GM13977 (cell line): Measurements from ENCODE around the gene CFAP74.

Experiments
- DNase-seq: peaks from one replicate; pipeline ENCODE4 v3.0.0; 2012; ENCODE audit warnings: low spot score
- in situ Hi-C: fragments of 300-500 bp; cut with MboI; formaldehyde crosslinking; loops from one replicate; pipeline ENCODE4 v1.12.0; 2022; ENCODE audit warnings: low sequenced_read_pairs, low pct_unique_long_range_greater_than_20kb, mixed read lengths, inconsistent platforms; ENCODE audit not compliant: unreplicated experiment
- TF ChIP-seq, protein P1 (sequence below): IDR thresholded peaks from 2 replicates; pipeline ENCODE4 v1.5.1; 2012; ENCODE audit warnings: mild to moderate bottlenecking, control low read depth; ENCODE audit not compliant: insufficient read depth; ENCODE audit errors: extremely low read depth, missing control alignments

The CFAP74 gene

DNA sequence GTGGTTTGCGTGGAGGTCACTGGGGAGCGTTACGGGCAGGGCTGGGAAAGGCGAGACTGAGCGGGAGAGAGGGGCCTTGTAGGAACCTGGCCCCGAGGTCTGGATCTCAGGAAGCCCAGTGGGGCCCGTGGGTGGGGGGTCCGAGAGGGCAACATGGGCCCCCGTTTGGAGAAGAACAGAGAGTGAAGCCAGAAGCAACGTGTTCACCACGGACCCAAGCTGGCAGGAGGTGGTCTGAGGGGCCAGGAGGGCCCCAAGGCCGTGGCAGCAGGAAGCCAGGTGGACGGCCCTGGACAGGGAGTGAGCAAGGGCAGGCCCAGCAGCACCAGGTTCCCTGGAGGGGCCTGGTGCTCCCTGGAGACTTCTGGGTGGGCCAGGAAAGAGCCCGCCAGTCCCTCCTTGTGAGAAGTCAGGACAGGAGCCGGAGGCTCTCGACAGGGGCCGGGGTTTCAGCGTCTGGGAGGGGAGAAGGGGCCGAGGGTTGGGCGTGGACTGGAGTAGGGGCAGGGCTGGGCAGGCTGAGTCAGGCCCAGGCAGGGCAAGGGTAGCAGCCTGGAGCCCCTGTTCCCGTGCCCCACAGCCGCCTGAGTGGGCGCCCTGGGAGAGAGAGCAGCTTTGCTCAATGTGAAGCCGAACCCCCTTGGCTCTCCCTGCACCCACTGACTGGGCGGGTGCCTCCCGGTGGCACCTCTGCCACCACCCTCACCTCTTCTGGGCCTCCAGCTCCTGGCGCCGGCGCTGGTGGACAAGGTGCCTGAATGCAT is 33.5 kb downstream of the CFAP74 start:
- in situ Hi-C loops: loop anchor here (25.0 kb wide), 1 partner anchor 417 kb away; the partner anchor contains the start of genes MORN1 and RER1
- TF ChIP-seq, protein P1, sequence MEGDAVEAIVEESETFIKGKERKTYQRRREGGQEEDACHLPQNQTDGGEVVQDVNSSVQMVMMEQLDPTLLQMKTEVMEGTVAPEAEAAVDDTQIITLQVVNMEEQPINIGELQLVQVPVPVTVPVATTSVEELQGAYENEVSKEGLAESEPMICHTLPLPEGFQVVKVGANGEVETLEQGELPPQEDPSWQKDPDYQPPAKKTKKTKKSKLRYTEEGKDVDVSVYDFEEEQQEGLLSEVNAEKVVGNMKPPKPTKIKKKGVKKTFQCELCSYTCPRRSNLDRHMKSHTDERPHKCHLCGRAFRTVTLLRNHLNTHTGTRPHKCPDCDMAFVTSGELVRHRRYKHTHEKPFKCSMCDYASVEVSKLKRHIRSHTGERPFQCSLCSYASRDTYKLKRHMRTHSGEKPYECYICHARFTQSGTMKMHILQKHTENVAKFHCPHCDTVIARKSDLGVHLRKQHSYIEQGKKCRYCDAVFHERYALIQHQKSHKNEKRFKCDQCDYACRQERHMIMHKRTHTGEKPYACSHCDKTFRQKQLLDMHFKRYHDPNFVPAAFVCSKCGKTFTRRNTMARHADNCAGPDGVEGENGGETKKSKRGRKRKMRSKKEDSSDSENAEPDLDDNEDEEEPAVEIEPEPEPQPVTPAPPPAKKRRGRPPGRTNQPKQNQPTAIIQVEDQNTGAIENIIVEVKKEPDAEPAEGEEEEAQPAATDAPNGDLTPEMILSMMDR: no peak

GRCh38 chr1:1969505-1969900 is 34.1 kb downstream of the CFAP74 start:
- in situ Hi-C loops: loop anchor here (25.0 kb wide), 1 partner anchor 418 kb away; the partner anchor contains the start of genes MORN1 and RER1
- TF ChIP-seq, protein P1: no peak
- DNase-seq: no peak

More for the DNA sequence above, 33.5 kb downstream of the CFAP74 start:
- DNase-seq: no peak

GRCh38 chr1:1968767-1969504 is 34.6 kb downstream of the CFAP74 start:
- no peak for DNase-seq
- TF ChIP-seq, protein P1: no peak
- in situ Hi-C loops: loop anchor here (25.0 kb wide), 1 partner anchor 418 kb away; the partner anchor contains the start of genes MORN1 and RER1

DNA sequence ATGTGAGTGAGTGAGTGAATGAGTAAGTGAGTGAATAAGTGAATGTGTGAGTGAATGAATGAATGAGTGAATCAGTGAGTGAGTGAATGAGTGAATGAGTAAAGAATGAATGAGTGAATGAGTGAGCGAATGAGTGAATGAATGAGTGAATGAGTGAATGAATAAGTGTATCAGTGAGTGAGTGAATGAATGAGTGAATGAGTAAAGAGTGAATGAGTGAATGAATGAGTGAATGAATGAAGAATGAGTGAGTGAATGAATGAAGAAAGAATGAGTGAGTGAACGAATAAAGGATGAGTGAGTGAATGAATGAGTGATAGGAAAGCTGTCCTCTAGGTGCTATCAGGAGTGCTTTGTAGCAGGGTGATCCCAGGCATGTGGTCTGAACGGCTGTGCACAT is 35.7 kb downstream of the CFAP74 start:
- DNase-seq: no peak
- in situ Hi-C loops: loop anchor here (25.0 kb wide), 1 partner anchor 419 kb away; the partner anchor contains the start of genes MORN1 and RER1
- TF ChIP-seq, protein P1: no peak

- TF ChIP-seq, protein P1: no peak
- no peak for DNase-seq
- in situ Hi-C loops: loop anchor here (25.0 kb wide), 1 partner anchor 420 kb away; the partner anchor contains the start of genes MORN1 and RER1
Observed at GRCh38 chr1:1967151-1967550, 36.4 kb downstream of the CFAP74 start.

GRCh38 chr1:1966071-1966740 is 37.4 kb downstream of the CFAP74 start:
- no peak for DNase-seq
- in situ Hi-C loops: loop anchor here (25.0 kb wide), 1 partner anchor 421 kb away; the partner anchor contains the start of genes MORN1 and RER1
- TF ChIP-seq, protein P1: no peak
